Measurements from ENCODE around the gene EMCN.
"Not testable (repeated sequence)": the region's sequence is repeated elsewhere in the genome, so short reads cannot be mapped to it uniquely, and the experiment has no call there.

Gene EMCN

DNA sequence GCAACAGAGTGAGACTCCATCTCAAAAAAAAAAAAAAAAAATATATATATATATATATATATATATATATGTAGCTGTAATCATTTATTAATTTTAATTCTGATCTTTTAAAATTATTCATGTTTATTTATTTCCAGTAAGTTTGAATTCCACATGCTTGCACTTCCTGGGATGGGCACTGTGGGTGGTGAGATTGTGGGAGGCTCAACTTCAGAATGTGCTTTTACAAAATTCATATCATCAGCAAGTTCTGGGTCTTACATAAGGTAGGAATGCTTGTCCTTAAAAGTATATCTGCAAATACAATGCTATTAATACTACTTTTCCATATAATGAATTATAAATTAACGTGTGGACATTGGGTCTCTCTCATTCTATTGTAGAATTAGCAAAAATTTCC is 156.5 kb downstream of the EMCN start:
- no peak overlapping the region for H3K4me3 ChIP-seq
- H3K9ac ChIP-seq (ENCODE audit: insufficient read length), result no peak overlapping the region
- peaks cover 3% of the 10 kb centered on the region; the same call in 1 of the 2 replicates for H3K9me3 ChIP-seq (ENCODE audit: low read depth, low read length)
- H3K27ac ChIP-seq, result no peak overlapping the region
- H3K36me3 ChIP-seq (ENCODE audit: insufficient read depth, low read length), result no peaks in the 10 kb centered on the region
- no peak for DNase-seq (ENCODE audit: low read depth, low spot score)
- no peak for TF ChIP-seq EZH2 (IDR thresholded peaks at IDR 0.05)
- no peak for TF ChIP-seq FOXP2 (optimal IDR thresholded peaks at IDR 0.05; ENCODE audit: control extremely low read depth, extremely low read length, insufficient read depth)
- no peak for TF ChIP-seq POLR2AphosphoS5 (IDR thresholded peaks at IDR 0.05; ENCODE audit: borderline replicate concordance, low read depth, low read length)

DNA sequence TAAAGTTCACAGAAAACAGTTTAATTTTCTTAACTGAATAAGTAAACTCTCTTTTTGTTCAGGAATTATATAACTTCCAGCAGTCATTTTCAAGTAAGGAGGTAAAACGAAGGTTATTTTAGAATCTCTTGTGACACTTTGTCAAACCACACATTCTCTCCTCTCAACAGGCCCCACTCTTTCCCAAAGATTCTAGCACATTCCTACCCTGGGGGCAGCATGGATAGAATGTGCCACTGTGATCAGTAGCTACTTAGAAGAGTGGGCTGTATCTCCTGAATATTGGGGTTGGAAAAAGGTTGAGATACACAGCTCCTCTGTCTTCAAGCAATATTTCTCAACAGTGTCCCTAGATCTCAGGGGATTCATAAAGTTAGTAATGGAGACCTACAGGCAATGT is 157.6 kb downstream of the EMCN start:
- Histone ChIP-seq H3K36me3 (ENCODE audit: insufficient read depth, low read length) (no peaks in the 10 kb centered on the region), H3K4me3 (no peak overlapping the region), H3K9me3 (ENCODE audit: low read depth, low read length) (peaks cover 3% of the 10 kb centered on the region; the same call in 1 of the 2 replicates), H3K9ac (ENCODE audit: insufficient read length) (no peak overlapping the region), H3K27ac (no peak overlapping the region)
- no peak for DNase-seq (ENCODE audit: low read depth, low spot score)
- no peak for TF ChIP-seq POLR2AphosphoS5 (IDR thresholded peaks at IDR 0.05; ENCODE audit: borderline replicate concordance, low read depth, low read length)
- no peak for TF ChIP-seq FOXP2 (optimal IDR thresholded peaks at IDR 0.05; ENCODE audit: control extremely low read depth, extremely low read length, insufficient read depth)
- no peak for TF ChIP-seq EZH2 (IDR thresholded peaks at IDR 0.05)

- no peak overlapping the region for H3K9ac ChIP-seq (ENCODE audit: insufficient read length)
- H3K4me3 ChIP-seq, result no peak overlapping the region
- H3K27ac ChIP-seq, result no peak overlapping the region
- no peak for DNase-seq (ENCODE audit: low read depth, low spot score)
- H3K36me3 ChIP-seq (ENCODE audit: insufficient read depth, low read length), result no peaks in the 10 kb centered on the region
- H3K9me3 ChIP-seq (ENCODE audit: low read depth, low read length), result peaks cover 3% of the 10 kb centered on the region; the same call in 1 of the 2 replicates
- TF ChIP-seq EZH2 (IDR thresholded peaks at IDR 0.05) (no peak), POLR2AphosphoS5 (IDR thresholded peaks at IDR 0.05; ENCODE audit: borderline replicate concordance, low read depth, low read length) (no peak), FOXP2 (optimal IDR thresholded peaks at IDR 0.05; ENCODE audit: control extremely low read depth, extremely low read length, insufficient read depth) (no peak)
These were observed 158.4 kb downstream of the EMCN start for GRCh38 chr4:100359441-100359840.

DNA sequence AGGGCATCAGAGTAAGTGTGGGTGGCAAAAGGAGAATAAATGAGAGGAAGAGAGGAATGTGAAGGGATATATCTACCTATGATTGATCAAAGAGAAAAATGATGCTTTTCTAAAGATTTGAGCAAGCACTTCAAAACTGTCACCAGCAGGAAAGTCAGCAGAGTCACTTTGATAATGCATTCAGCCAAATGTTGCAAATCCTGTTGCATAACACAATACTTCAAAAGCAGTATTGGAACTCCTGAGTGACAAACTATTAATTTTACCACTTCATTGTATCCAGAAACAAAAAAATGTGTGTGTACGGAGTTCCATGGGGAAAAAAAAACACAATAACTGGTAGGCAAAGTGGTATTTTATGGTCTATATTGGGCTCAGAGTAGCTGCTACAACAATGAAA is 160.3 kb downstream of the EMCN start:
- no peak overlapping the region for H3K9ac ChIP-seq (ENCODE audit: insufficient read length)
- H3K36me3 ChIP-seq (ENCODE audit: insufficient read depth, low read length), result no peaks in the 10 kb centered on the region
- H3K27ac ChIP-seq, result no peak overlapping the region
- no peak overlapping the region for H3K4me3 ChIP-seq
- peaks cover 3% of the 10 kb centered on the region; the same call in 1 of the 2 replicates for H3K9me3 ChIP-seq (ENCODE audit: low read depth, low read length)
- no peak for DNase-seq (ENCODE audit: low read depth, low spot score)
- TF ChIP-seq FOXP2 (optimal IDR thresholded peaks at IDR 0.05; ENCODE audit: control extremely low read depth, extremely low read length, insufficient read depth) (no peak), POLR2AphosphoS5 (IDR thresholded peaks at IDR 0.05; ENCODE audit: borderline replicate concordance, low read depth, low read length) (no peak), EZH2 (IDR thresholded peaks at IDR 0.05) (no peak)

DNA sequence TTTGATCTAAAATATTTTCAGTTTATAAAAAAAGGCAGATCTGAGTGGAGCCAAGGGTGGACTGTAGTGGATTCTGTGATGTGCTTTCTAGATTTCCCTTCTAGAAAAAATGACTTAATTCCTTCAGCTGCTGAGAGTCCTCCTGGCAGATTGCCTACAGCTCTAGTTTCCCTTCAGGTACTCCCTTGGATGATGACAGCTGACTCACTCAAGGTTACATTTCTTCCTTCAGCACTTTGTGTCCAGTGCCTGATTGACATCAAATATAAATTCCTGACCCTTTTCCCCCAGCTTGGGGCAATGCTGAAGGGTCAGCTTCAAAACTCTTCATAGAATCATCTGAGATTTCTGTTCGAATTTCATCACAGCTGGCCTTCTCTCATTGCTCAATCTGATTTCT is 161.7 kb downstream of the EMCN start:
- TF ChIP-seq POLR2AphosphoS5 (IDR thresholded peaks at IDR 0.05; ENCODE audit: borderline replicate concordance, low read depth, low read length) (no peak), FOXP2 (optimal IDR thresholded peaks at IDR 0.05; ENCODE audit: control extremely low read depth, extremely low read length, insufficient read depth) (no peak), EZH2 (IDR thresholded peaks at IDR 0.05) (no peak)
- Histone ChIP-seq H3K9me3 (ENCODE audit: low read depth, low read length) (peaks cover 3% of the 10 kb centered on the region; the same call in 1 of the 2 replicates), H3K36me3 (ENCODE audit: insufficient read depth, low read length) (no peaks in the 10 kb centered on the region), H3K27ac (no peak overlapping the region), H3K9ac (ENCODE audit: insufficient read length) (no peak overlapping the region), H3K4me3 (no peak overlapping the region)
- no peak for DNase-seq (ENCODE audit: low read depth, low spot score)

GRCh38 chr4:100352352-100352751 is 165.5 kb downstream of the EMCN start:
- not testable (repeated sequence) for H3K9ac ChIP-seq (ENCODE audit: insufficient read length); H3K27ac ChIP-seq; H3K9me3 ChIP-seq (ENCODE audit: low read depth, low read length)

GRCh38 chr4:100348473-100348872 is 169.3 kb downstream of the EMCN start:
- DNase-seq (ENCODE audit: low read depth, low spot score), result no peak
- Histone ChIP-seq H3K36me3 (ENCODE audit: insufficient read depth, low read length) (no peaks in the 10 kb centered on the region), H3K27ac (no peak overlapping the region), H3K9me3 (ENCODE audit: low read depth, low read length) (no peaks in the 10 kb centered on the region), H3K4me3 (no peak overlapping the region), H3K9ac (ENCODE audit: insufficient read length) (no peak overlapping the region)
- TF ChIP-seq EZH2 (IDR thresholded peaks at IDR 0.05) (no peak), POLR2AphosphoS5 (IDR thresholded peaks at IDR 0.05; ENCODE audit: borderline replicate concordance, low read depth, low read length) (no peak), FOXP2 (optimal IDR thresholded peaks at IDR 0.05; ENCODE audit: control extremely low read depth, extremely low read length, insufficient read depth) (no peak)

More at GRCh38 chr4:100352352-100352751, 165.5 kb downstream of the EMCN start:
- DNase-seq (ENCODE audit: low read depth, low spot score); H3K36me3 ChIP-seq (ENCODE audit: insufficient read depth, low read length); H3K4me3 ChIP-seq: not testable (repeated sequence)

DNA sequence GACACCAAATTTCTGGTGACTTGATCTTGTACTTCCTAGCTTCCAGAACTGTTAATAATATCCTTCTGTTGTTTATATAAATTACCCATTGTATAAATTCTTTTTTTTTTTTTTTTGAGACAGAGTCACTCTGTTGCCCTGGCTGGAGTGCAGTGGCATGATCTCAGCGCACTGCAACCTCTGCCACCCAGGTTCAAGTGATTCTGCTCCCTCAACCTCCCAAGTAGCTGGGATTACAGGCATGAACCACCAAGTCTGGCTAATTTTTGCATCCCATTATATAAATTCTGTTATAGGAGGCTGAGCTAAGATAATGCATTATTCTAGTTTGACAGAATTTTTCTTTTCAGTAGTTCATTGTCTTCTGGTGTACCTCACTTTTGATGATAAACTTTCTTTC is 170.6 kb downstream of the EMCN start:
- H3K4me3 ChIP-seq, result no peak overlapping the region
- no peaks in the 10 kb centered on the region for H3K36me3 ChIP-seq (ENCODE audit: insufficient read depth, low read length)
- no peak for DNase-seq (ENCODE audit: low read depth, low spot score)
- no peaks in the 10 kb centered on the region for H3K9me3 ChIP-seq (ENCODE audit: low read depth, low read length)
- no peak overlapping the region for H3K27ac ChIP-seq
- TF ChIP-seq POLR2AphosphoS5 (IDR thresholded peaks at IDR 0.05; ENCODE audit: borderline replicate concordance, low read depth, low read length) (no peak), EZH2 (IDR thresholded peaks at IDR 0.05) (no peak), FOXP2 (optimal IDR thresholded peaks at IDR 0.05; ENCODE audit: control extremely low read depth, extremely low read length, insufficient read depth) (no peak)
- H3K9ac ChIP-seq (ENCODE audit: insufficient read length), result no peak overlapping the region

GRCh38 chr4:100345585-100345984 is 172.2 kb downstream of the EMCN start:
- DNase-seq (ENCODE audit: low read depth, low spot score), result no peak
- TF ChIP-seq POLR2AphosphoS5 (IDR thresholded peaks at IDR 0.05; ENCODE audit: borderline replicate concordance, low read depth, low read length), result no peak
- no peak for TF ChIP-seq EZH2 (IDR thresholded peaks at IDR 0.05)
- no peak for TF ChIP-seq FOXP2 (optimal IDR thresholded peaks at IDR 0.05; ENCODE audit: control extremely low read depth, extremely low read length, insufficient read depth)

More at GRCh38 chr4:100345585-100345984, 172.2 kb downstream of the EMCN start:
- Histone ChIP-seq H3K27ac (no peak overlapping the region), H3K4me3 (no peak overlapping the region), H3K9me3 (ENCODE audit: low read depth, low read length) (no peaks in the 10 kb centered on the region), H3K9ac (ENCODE audit: insufficient read length) (no peak overlapping the region), H3K36me3 (ENCODE audit: insufficient read depth, low read length) (no peaks in the 10 kb centered on the region)

All from SK-N-MC (cell line).